PC-9 (cell line): Measurements from ENCODE around the gene CCDC150. TPM values are rescaled to one million over a fixed set of nuclear protein-coding genes. Genes with fewer than 3 reads are reported as not detected.

Source experiments
- BruUV-seq: library from RNA; stranded (reverse); fragments of 400-500 nt; replicated peaks from 2 replicates; lab custom pipeline; 2021; lab: Mats Ljungman, UMichigan
- CTCF ChIA-PET: fragments of 300-600 bp; sonication (Branson Sonifier 250); formaldehyde crosslinking; loops from one replicate; lab custom pipeline; 2022; ENCODE audit warnings: antibody characterized with exemption; lab: Charles Lee
- POLR2A ChIA-PET: fragments of 300-600 bp; sonication (Branson Sonifier 250); formaldehyde crosslinking; loops from one replicate; lab custom pipeline; 2022; ENCODE audit warnings: antibody characterized with exemption; ENCODE audit not compliant: unreplicated experiment; lab: Charles Lee
- DNase-seq, 2 experiments: peaks; one replicate each; pipeline versions ENCODE4 v3.0.0 to v3.0.0-alpha.2; 2015 to 2022; ENCODE audit warnings: mixed read lengths in 1 of 2
- H2AFZ ChIP-seq: fragments of 200-600 bp; sonication (generic); 2 replicates; pipeline ENCODE4 v1.8.1; 2017; ENCODE audit warnings: antibody characterized with exemption
- H3F3A ChIP-seq: fragments of 200-600 bp; sonication (generic); 2 replicates; pipeline ENCODE4 v1.8.1; 2017; ENCODE audit warnings: antibody characterized with exemption, mild to moderate bottlenecking, low read depth; ENCODE audit not compliant: insufficient read depth
- H3K27ac ChIP-seq: fragments of 200-600 bp; sonication (generic); 2 replicates; pipeline ENCODE4 v1.6.1; 2016; ENCODE audit warnings: mixed run types
- H3K27me3 ChIP-seq: fragments of 200-600 bp; sonication (generic); 2 replicates; pipeline ENCODE4 v1.6.1; 2016; ENCODE audit warnings: low read depth, mixed run types; ENCODE audit not compliant: insufficient read depth
- H3K36me3 ChIP-seq: fragments of 200-600 bp; sonication (generic); 2 replicates; pipeline ENCODE4 v1.6.1; 2016; ENCODE audit warnings: low read depth, mixed run types
- H3K4me1 ChIP-seq: fragments of 200-600 bp; sonication (generic); replicated peaks from 2 replicates; pipeline ENCODE4 v1.6.1; 2016; ENCODE audit warnings: mixed run types; ENCODE audit not compliant: insufficient read depth
- H3K4me2 ChIP-seq: fragments of 200-600 bp; sonication (generic); 2 replicates; pipeline ENCODE4 v1.6.1; 2017; ENCODE audit warnings: mixed run types
- H3K4me3 ChIP-seq: fragments of 200-600 bp; sonication (generic); 2 replicates; pipeline ENCODE4 v1.6.1; 2016; ENCODE audit warnings: mixed run types
- H3K79me2 ChIP-seq: fragments of 200-600 bp; sonication (generic); 2 replicates; pipeline ENCODE4 v1.6.1; 2017; ENCODE audit warnings: low read depth, mixed run types
- H3K9me2 ChIP-seq: fragments of 200-600 bp; sonication (generic); 2 replicates; pipeline ENCODE4 v1.8.1; 2017; ENCODE audit warnings: mild to moderate bottlenecking; ENCODE audit not compliant: insufficient read depth
- H3K9me3 ChIP-seq: fragments of 200-600 bp; sonication (generic); 2 replicates; pipeline ENCODE4 v1.8.1; 2016; ENCODE audit warnings: low read depth; ENCODE audit not compliant: insufficient read depth
- H4K20me1 ChIP-seq: fragments of 200-600 bp; sonication (generic); 2 replicates; pipeline ENCODE4 v1.8.1; 2017; ENCODE audit not compliant: insufficient read depth
- CTCF ChIP-seq: fragments of 200-600 bp; sonication (generic); conservative IDR thresholded peaks from 2 replicates; pipeline ENCODE4 v1.6.1; 2017; ENCODE audit warnings: mixed run types, antibody characterized with exemption, mild to moderate bottlenecking, moderate library complexity
- EZH2 ChIP-seq: fragments of 200-600 bp; sonication (generic); IDR thresholded peaks from 2 replicates; pipeline ENCODE4 v1.8.0; 2017; ENCODE audit warnings: antibody characterized with exemption, low read depth
- intact Hi-C: fragments of 100-400 bp; cut with micrococcal nuclease; formaldehyde crosslinking; loops from one replicate; pipeline ENCODE4 v1.10.0; 2022; ENCODE audit not compliant: unreplicated experiment
- total RNA-seq: library from RNA; stranded (reverse); gene quantifications from 2 replicates; pipeline ENCODE4 v1.2.3, GENCODE V29; 2021

Gene CCDC150
- total RNA-seq, 1 experiment from 2014 or later = 9.8 TPM

GRCh38 chr2:196630531-196630930, 9.0 kb upstream of the CCDC150 start:
- POLR2A ChIA-PET = no interaction called here
- no peak for TF ChIP-seq EZH2
- TF ChIP-seq CTCF = no peak

GRCh38 chr2:196635156-196635555, 4.4 kb upstream of the CCDC150 start:
- 0 out of 2 replicates have a peak, but pooled peaks cover 3% of the 10 kb centered on the region for H3K79me2 ChIP-seq
- H3K9me2 ChIP-seq = no peaks in the 10 kb centered on the region
- no peaks in the 10 kb centered on the region for H3K9me3 ChIP-seq
- no peaks in the 10 kb centered on the region for H3K27me3 ChIP-seq
- 0 out of 2 replicates have a peak, but pooled peaks cover 2% of the 10 kb centered on the region for H3K4me1 ChIP-seq
- H3K4me2 ChIP-seq = no peak overlapping the region
- no peak overlapping the region for H2AFZ ChIP-seq
- no peaks in the 10 kb centered on the region for H4K20me1 ChIP-seq
- ChIA-PET CTCF (no interaction called here), POLR2A (no interaction called here)
- H3K36me3 ChIP-seq = no peaks in the 10 kb centered on the region
- H3K4me3 ChIP-seq = no peak overlapping the region
- H3F3A ChIP-seq = no peaks in the 10 kb centered on the region
- BruUV-seq = no TSS peak
- no peak for DNase-seq
- no peak overlapping the region for H3K27ac ChIP-seq
- TF ChIP-seq EZH2 (no peak), CTCF (no peak)
- intact Hi-C loops = no loop called here

More at GRCh38 chr2:196630531-196630930, 9.0 kb upstream of the CCDC150 start:
- intact Hi-C loops = no loop called here
- H3K4me1 ChIP-seq = no peaks in the 10 kb centered on the region
- H4K20me1 ChIP-seq = no peaks in the 10 kb centered on the region
- H3K79me2 ChIP-seq = no peaks in the 10 kb centered on the region
- H3K4me3 ChIP-seq = no peak overlapping the region
- H3F3A ChIP-seq = no peaks in the 10 kb centered on the region
- H2AFZ ChIP-seq = no peak overlapping the region
- CTCF ChIA-PET = no interaction called here
- no peaks in the 10 kb centered on the region for H3K9me3 ChIP-seq
- no peak overlapping the region for H3K27ac ChIP-seq
- H3K4me2 ChIP-seq = no peak overlapping the region
- H3K27me3 ChIP-seq = no peaks in the 10 kb centered on the region
- no peaks in the 10 kb centered on the region for H3K9me2 ChIP-seq
- DNase-seq = no peak
- BruUV-seq = no TSS peak
- no peaks in the 10 kb centered on the region for H3K36me3 ChIP-seq

- BruUV-seq = no TSS peak
- intact Hi-C loops = loop anchor here (2.0 kb wide), 1 partner anchor 46 kb away; the partner anchor contains the start of gene HECW2
- Histone ChIP-seq H3K4me1 (peaks cover 8% of the 10 kb centered on the region), H3K4me3 (peak overlapping the region; percentile 91), H3K4me2 (peak overlapping the region; percentile 81), H2AFZ (peak overlapping the region; percentile 91), H3K9me2 (no peaks in the 10 kb centered on the region), H3K27ac (no peak overlapping the region), H3F3A (no peaks in the 10 kb centered on the region), H3K27me3 (no peaks in the 10 kb centered on the region), H3K9me3 (no peaks in the 10 kb centered on the region), H4K20me1 (no peaks in the 10 kb centered on the region), H3K79me2 (0 out of 2 replicates have a peak, but pooled peaks cover 9% of the 10 kb centered on the region), H3K36me3 (no peaks in the 10 kb centered on the region)
- DNase-seq = no peak
- CTCF ChIA-PET = interaction anchor here (0.5 to 0.6 kb wide), 2 partner anchors 281 to 340 kb away, joined by 5 to 13 read pairs; no protein-coding TSS in a partner anchor
- TF ChIP-seq CTCF (no peak), EZH2 (no peak)
- POLR2A ChIA-PET = no interaction called here
Observed at GRCh38 chr2:196638765-196639164, 750 bp upstream of the CCDC150 start.
